ENCODE data around the gene ZNF260.

DNA sequence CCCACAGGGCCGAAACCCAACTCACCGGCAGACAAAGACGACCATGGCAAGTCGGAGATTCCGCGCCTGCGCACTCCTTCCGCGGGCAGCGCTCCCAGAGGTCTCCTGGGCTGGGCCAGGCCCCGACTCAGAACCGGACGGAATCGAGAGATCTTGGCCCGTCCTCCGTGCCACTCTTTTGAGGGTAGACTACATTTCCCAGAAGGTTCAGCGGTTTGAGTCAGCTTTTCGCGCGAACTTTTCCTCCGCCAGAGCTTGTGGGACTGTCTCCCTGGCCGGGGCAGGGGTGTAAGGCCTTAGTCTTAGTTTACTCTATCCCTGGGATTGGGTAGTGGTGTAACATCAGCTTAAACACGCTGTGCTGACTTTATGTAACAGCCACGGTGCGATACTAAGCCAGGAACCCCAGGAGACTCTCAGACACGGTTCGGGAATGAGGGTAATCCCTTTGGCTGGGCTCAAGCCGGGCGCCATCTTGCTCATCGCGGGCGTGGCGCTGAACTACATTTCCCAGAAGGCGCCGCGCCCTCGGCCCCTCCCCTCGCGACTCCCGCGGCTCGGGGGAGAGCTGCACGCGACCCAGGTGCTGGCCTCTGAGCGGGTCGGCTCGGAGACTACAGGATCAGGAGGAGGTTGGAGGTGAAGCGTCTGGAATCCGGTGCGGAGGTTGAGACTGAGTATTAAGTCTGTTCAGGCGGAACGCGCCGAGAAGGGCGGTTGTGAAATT lies at the start of gene ZNF260:
- TF ChIP-seq, protein P1, sequence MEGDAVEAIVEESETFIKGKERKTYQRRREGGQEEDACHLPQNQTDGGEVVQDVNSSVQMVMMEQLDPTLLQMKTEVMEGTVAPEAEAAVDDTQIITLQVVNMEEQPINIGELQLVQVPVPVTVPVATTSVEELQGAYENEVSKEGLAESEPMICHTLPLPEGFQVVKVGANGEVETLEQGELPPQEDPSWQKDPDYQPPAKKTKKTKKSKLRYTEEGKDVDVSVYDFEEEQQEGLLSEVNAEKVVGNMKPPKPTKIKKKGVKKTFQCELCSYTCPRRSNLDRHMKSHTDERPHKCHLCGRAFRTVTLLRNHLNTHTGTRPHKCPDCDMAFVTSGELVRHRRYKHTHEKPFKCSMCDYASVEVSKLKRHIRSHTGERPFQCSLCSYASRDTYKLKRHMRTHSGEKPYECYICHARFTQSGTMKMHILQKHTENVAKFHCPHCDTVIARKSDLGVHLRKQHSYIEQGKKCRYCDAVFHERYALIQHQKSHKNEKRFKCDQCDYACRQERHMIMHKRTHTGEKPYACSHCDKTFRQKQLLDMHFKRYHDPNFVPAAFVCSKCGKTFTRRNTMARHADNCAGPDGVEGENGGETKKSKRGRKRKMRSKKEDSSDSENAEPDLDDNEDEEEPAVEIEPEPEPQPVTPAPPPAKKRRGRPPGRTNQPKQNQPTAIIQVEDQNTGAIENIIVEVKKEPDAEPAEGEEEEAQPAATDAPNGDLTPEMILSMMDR (IDR thresholded peaks at IDR 0.05) = no peak
- no peak for TF ChIP-seq EP300 (IDR thresholded peaks at IDR 0.05)
- TF ChIP-seq POLR2A (IDR thresholded peaks at IDR 0.05) = peak; percentile 59

All from ovary (tissue), 3 donors.